ENCODE data around the gene RTEL1.
"Not testable (repeated sequence)": the region's sequence is repeated elsewhere in the genome, so short reads cannot be mapped to it uniquely, and the experiment has no call there.

The RTEL1 gene

GRCh38 chr20:63661108-63661507 is 3.0 kb downstream of the RTEL1 start:
- Histone ChIP-seq H3K4me3 (ENCODE audit: extremely low read depth, insufficient read depth, low read length, poor library complexity, severe bottlenecking) (no peak overlapping the region), H3K9me3 (ENCODE audit: control insufficient read depth, low read length) (no peaks in the 10 kb centered on the region), H3K4me1 (ENCODE audit: control insufficient read depth, insufficient read depth, low read length, poor library complexity, severe bottlenecking) (peaks cover 2% of the 10 kb centered on the region), H3K27ac (ENCODE audit: low read depth, low read length, severe bottlenecking) (no peak overlapping the region), H3K36me3 (ENCODE audit: control insufficient read depth, insufficient read depth, low read length) (peaks cover 47% of the 10 kb centered on the region)
- 95 to 96% methylated on average over 22 of the region's 22 CpGs for WGBS, 2 experiments (ENCODE audit: insufficient coverage in 2 of 2)

- Histone ChIP-seq H3K4me3 (ENCODE audit: extremely low read depth, insufficient read depth, low read length, poor library complexity, severe bottlenecking) (no peak overlapping the region), H3K4me1 (ENCODE audit: control insufficient read depth, insufficient read depth, low read length, poor library complexity, severe bottlenecking) (peaks cover 2% of the 10 kb centered on the region), H3K27ac (ENCODE audit: low read depth, low read length, severe bottlenecking) (no peak overlapping the region), H3K36me3 (ENCODE audit: control insufficient read depth, insufficient read depth, low read length) (peaks cover 57% of the 10 kb centered on the region), H3K9me3 (ENCODE audit: control insufficient read depth, low read length) (no peaks in the 10 kb centered on the region)
- 95 to 96% methylated on average over 30 to 31 of the region's 33 CpGs for WGBS, 2 experiments (ENCODE audit: insufficient coverage in 2 of 2)
Observed at GRCh38 chr20:63661959-63662812, 4.1 kb downstream of the RTEL1 start.

- 92 to 95% methylated on average over 5 to 9 of the region's 9 CpGs for WGBS, 2 experiments (ENCODE audit: insufficient coverage in 2 of 2)
Observed at GRCh38 chr20:63662813-63663189, 4.7 kb downstream of the RTEL1 start.

GRCh38 chr20:63663332-63664066 is 5.4 kb downstream of the RTEL1 start:
- Histone ChIP-seq H3K9me3 (ENCODE audit: control insufficient read depth, low read length) (no peaks in the 10 kb centered on the region), H3K36me3 (ENCODE audit: control insufficient read depth, insufficient read depth, low read length) (peaks cover 70% of the 10 kb centered on the region), H3K4me1 (ENCODE audit: control insufficient read depth, insufficient read depth, low read length, poor library complexity, severe bottlenecking) (no peaks in the 10 kb centered on the region), H3K27ac (ENCODE audit: low read depth, low read length, severe bottlenecking) (no peak overlapping the region), H3K4me3 (ENCODE audit: extremely low read depth, insufficient read depth, low read length, poor library complexity, severe bottlenecking) (no peak overlapping the region)
- 95 to 96% methylated on average over 25 to 26 of the region's 26 CpGs for WGBS, 2 experiments (ENCODE audit: insufficient coverage in 2 of 2)

More at GRCh38 chr20:63662813-63663189, 4.7 kb downstream of the RTEL1 start:
- Histone ChIP-seq H3K4me1 (ENCODE audit: control insufficient read depth, insufficient read depth, low read length, poor library complexity, severe bottlenecking) (peaks cover 1% of the 10 kb centered on the region), H3K4me3 (ENCODE audit: extremely low read depth, insufficient read depth, low read length, poor library complexity, severe bottlenecking) (no peak overlapping the region), H3K9me3 (ENCODE audit: control insufficient read depth, low read length) (no peaks in the 10 kb centered on the region), H3K27ac (ENCODE audit: low read depth, low read length, severe bottlenecking) (no peak overlapping the region), H3K36me3 (ENCODE audit: control insufficient read depth, insufficient read depth, low read length) (peaks cover 63% of the 10 kb centered on the region)

GRCh38 chr20:63664143-63664851 is 6.2 kb downstream of the RTEL1 start:
- Histone ChIP-seq H3K27ac (ENCODE audit: low read depth, low read length, severe bottlenecking) (no peak overlapping the region), H3K4me3 (ENCODE audit: extremely low read depth, insufficient read depth, low read length, poor library complexity, severe bottlenecking) (no peak overlapping the region), H3K9me3 (ENCODE audit: control insufficient read depth, low read length) (no peaks in the 10 kb centered on the region), H3K4me1 (ENCODE audit: control insufficient read depth, insufficient read depth, low read length, poor library complexity, severe bottlenecking) (no peaks in the 10 kb centered on the region), H3K36me3 (ENCODE audit: control insufficient read depth, insufficient read depth, low read length) (peaks cover 78% of the 10 kb centered on the region)
- 93 to 95% methylated on average over 18 of the region's 22 CpGs for WGBS, 2 experiments (ENCODE audit: insufficient coverage in 2 of 2)

- peaks cover 75% of the 10 kb centered on the region for H3K36me3 ChIP-seq (ENCODE audit: control insufficient read depth, insufficient read depth, low read length)
- H3K4me3 ChIP-seq (ENCODE audit: extremely low read depth, insufficient read depth, low read length, poor library complexity, severe bottlenecking) = no peak overlapping the region
- H3K9me3 ChIP-seq (ENCODE audit: control insufficient read depth, low read length) = no peaks in the 10 kb centered on the region
- 78 to 84% methylated on average over 11 to 13 of the region's 18 CpGs for WGBS, 2 experiments (ENCODE audit: insufficient coverage in 2 of 2)
- no peaks in the 10 kb centered on the region for H3K4me1 ChIP-seq (ENCODE audit: control insufficient read depth, insufficient read depth, low read length, poor library complexity, severe bottlenecking)
- no peak overlapping the region for H3K27ac ChIP-seq (ENCODE audit: low read depth, low read length, severe bottlenecking)
Observed at GRCh38 chr20:63664861-63665594, 6.9 kb downstream of the RTEL1 start.

GRCh38 chr20:63665708-63666107 is 7.6 kb downstream of the RTEL1 start:
- no peak overlapping the region for H3K27ac ChIP-seq (ENCODE audit: low read depth, low read length, severe bottlenecking)
- no peaks in the 10 kb centered on the region for H3K4me1 ChIP-seq (ENCODE audit: control insufficient read depth, insufficient read depth, low read length, poor library complexity, severe bottlenecking)
- no peak overlapping the region for H3K4me3 ChIP-seq (ENCODE audit: extremely low read depth, insufficient read depth, low read length, poor library complexity, severe bottlenecking)
- H3K9me3 ChIP-seq (ENCODE audit: control insufficient read depth, low read length) = no peaks in the 10 kb centered on the region
- WGBS, 2 experiments (ENCODE audit: insufficient coverage in 2 of 2) = 97 to 99% methylated on average over 13 to 14 of the region's 14 CpGs
- H3K36me3 ChIP-seq (ENCODE audit: control insufficient read depth, insufficient read depth, low read length) = peaks cover 73% of the 10 kb centered on the region

GRCh38 chr20:63667858-63668257 is 9.7 kb downstream of the RTEL1 start:
- Histone ChIP-seq H3K4me1 (ENCODE audit: control insufficient read depth, insufficient read depth, low read length, poor library complexity, severe bottlenecking) (no peaks in the 10 kb centered on the region), H3K9me3 (ENCODE audit: control insufficient read depth, low read length) (no peaks in the 10 kb centered on the region), H3K27ac (ENCODE audit: low read depth, low read length, severe bottlenecking) (no peak overlapping the region), H3K4me3 (ENCODE audit: extremely low read depth, insufficient read depth, low read length, poor library complexity, severe bottlenecking) (no peak overlapping the region), H3K36me3 (ENCODE audit: control insufficient read depth, insufficient read depth, low read length) (peaks cover 60% of the 10 kb centered on the region)
- 93 to 95% methylated on average over 6 to 14 of the region's 16 CpGs for WGBS, 2 experiments (ENCODE audit: insufficient coverage in 2 of 2)

- 97% methylated on average over 8 of the region's 11 CpGs; no CpG with 5 or more reads in 1 of the 2 experiments for WGBS, 2 experiments (ENCODE audit: insufficient coverage in 2 of 2)
- H3K27ac ChIP-seq (ENCODE audit: low read depth, low read length, severe bottlenecking) = no peak overlapping the region
- no peaks in the 10 kb centered on the region for H3K4me1 ChIP-seq (ENCODE audit: control insufficient read depth, insufficient read depth, low read length, poor library complexity, severe bottlenecking)
- no peaks in the 10 kb centered on the region for H3K9me3 ChIP-seq (ENCODE audit: control insufficient read depth, low read length)
- peaks cover 58% of the 10 kb centered on the region for H3K36me3 ChIP-seq (ENCODE audit: control insufficient read depth, insufficient read depth, low read length)
- H3K4me3 ChIP-seq (ENCODE audit: extremely low read depth, insufficient read depth, low read length, poor library complexity, severe bottlenecking) = no peak overlapping the region
Observed at GRCh38 chr20:63668351-63668750, 10.2 kb downstream of the RTEL1 start.

GRCh38 chr20:63671695-63672094 is 13.6 kb downstream of the RTEL1 start:
- not testable (repeated sequence) for H3K9me3 ChIP-seq (ENCODE audit: control insufficient read depth, low read length); H3K4me3 ChIP-seq (ENCODE audit: extremely low read depth, insufficient read depth, low read length, poor library complexity, severe bottlenecking); H3K27ac ChIP-seq (ENCODE audit: low read depth, low read length, severe bottlenecking); H3K4me1 ChIP-seq (ENCODE audit: control insufficient read depth, insufficient read depth, low read length, poor library complexity, severe bottlenecking)
- peaks cover 57% of the 10 kb centered on the region for H3K36me3 ChIP-seq (ENCODE audit: control insufficient read depth, insufficient read depth, low read length)
- whole genome bisulfite sequencing, 2 experiments (ENCODE audit: insufficient coverage in 2 of 2) = 100% methylated on average over 2 to 7 of the region's 12 CpGs

Data from mesodermal cell (in vitro differentiated cells).